ENCODE measurements around the gene PPP2R5A.
"Not testable (repeated sequence)": the region's sequence is repeated elsewhere in the genome, so short reads cannot be mapped to it uniquely, and the experiment has no call there.

PPP2R5A gene

GRCh38 chr1:212302745-212303383 is 17.7 kb downstream of the PPP2R5A start:
- no peak for DNase-seq

- DNase-seq, result no peak
These were observed 20.1 kb downstream of the PPP2R5A start for GRCh38 chr1:212305342-212305741.

GRCh38 chr1:212305984-212306452 is 20.8 kb downstream of the PPP2R5A start:
- not testable (repeated sequence) for DNase-seq

- DNase-seq, result no peak
These were observed 24.8 kb downstream of the PPP2R5A start for GRCh38 chr1:212309967-212310366.

- no peak for DNase-seq
These were observed 25.2 kb downstream of the PPP2R5A start for GRCh38 chr1:212310383-212310782.

- DNase-seq, result no peak
These were observed 26.8 kb downstream of the PPP2R5A start for GRCh38 chr1:212311836-212312497.

GRCh38 chr1:212313616-212314015 is 28.4 kb downstream of the PPP2R5A start:
- DNase-seq, result no peak

- DNase-seq, result no peak
These were observed 30.0 kb downstream of the PPP2R5A start for GRCh38 chr1:212315184-212315583.

- no peak for DNase-seq
These were observed 30.7 kb downstream of the PPP2R5A start for GRCh38 chr1:212315907-212316306.

- DNase-seq, result no peak
These were observed 32.7 kb downstream of the PPP2R5A start for GRCh38 chr1:212317916-212318315.

- DNase-seq, result not testable (repeated sequence)
These were observed 35.8 kb downstream of the PPP2R5A start for GRCh38 chr1:212321031-212321430.

- no peak for DNase-seq
These were observed 37.9 kb downstream of the PPP2R5A start for GRCh38 chr1:212323066-212323465.

- no peak for DNase-seq
These were observed 41.3 kb downstream of the PPP2R5A start for GRCh38 chr1:212326541-212326940.

GRCh38 chr1:212328248-212328647 is 43.0 kb downstream of the PPP2R5A start:
- DNase-seq, result no peak

GRCh38 chr1:212329105-212329504 is 43.9 kb downstream of the PPP2R5A start:
- DNase-seq, result no peak

GRCh38 chr1:212341090-212341489 is 55.9 kb downstream of the PPP2R5A start:
- no peak for DNase-seq

GRCh38 chr1:212344905-212345304 is 59.7 kb downstream of the PPP2R5A start:
- DNase-seq, result no peak

GRCh38 chr1:212346601-212347000 is 61.4 kb downstream of the PPP2R5A start:
- DNase-seq, result no peak

GRCh38 chr1:212351588-212352362 is 66.6 kb downstream of the PPP2R5A start:
- DNase-seq, result no peak

- no peak for DNase-seq
These were observed 68.0 kb downstream of the PPP2R5A start for GRCh38 chr1:212353181-212353580.

GRCh38 chr1:212354464-212354863 is 69.3 kb downstream of the PPP2R5A start:
- DNase-seq, result no peak

- no peak for DNase-seq
These were observed 70.2 kb downstream of the PPP2R5A start for GRCh38 chr1:212355230-212355969.
